T-helper 2 cell (primary cell): Measurements from ENCODE around the gene NIPA2.

Experiments used
- DNase-seq, 5 experiments: peaks; one replicate each; pipeline versions ENCODE4 v3.0.0 to v3.0.0-alpha.2; 2012 to 2022

The NIPA2 gene

DNA sequence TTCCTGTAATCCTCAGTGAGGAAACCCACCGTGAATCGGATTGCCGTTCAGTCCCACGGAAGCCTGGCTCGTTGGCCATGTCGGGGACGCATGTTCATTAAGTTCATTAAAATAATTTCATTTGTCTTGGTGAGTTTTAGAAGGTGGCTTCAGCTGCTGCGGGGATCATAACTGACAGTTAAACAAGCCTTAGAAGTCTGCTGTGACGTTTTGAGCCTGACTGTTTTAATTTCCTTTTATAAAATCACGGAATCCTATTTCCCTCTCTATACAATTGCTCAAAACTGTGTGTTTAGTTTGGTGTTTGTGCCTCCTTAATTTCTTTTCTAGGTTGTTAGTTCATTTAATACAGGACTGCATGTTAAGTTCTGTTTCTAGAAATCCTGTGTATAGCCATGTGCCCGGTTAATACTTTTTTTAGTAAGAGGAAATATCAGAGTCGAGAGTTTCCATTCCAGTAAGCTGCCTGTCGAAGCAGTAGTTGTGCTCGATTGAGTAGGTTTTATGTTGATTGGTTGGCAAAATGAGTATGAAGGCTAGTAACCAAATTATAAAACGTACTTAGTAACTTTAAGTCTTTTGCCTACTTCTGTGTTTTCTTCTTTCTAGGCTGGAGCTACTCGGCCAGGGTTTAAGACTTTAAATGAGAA, 705 bp downstream of the NIPA2 start:
- peak in 1 of 5 experiments; percentile 23 for DNase-seq

DNA sequence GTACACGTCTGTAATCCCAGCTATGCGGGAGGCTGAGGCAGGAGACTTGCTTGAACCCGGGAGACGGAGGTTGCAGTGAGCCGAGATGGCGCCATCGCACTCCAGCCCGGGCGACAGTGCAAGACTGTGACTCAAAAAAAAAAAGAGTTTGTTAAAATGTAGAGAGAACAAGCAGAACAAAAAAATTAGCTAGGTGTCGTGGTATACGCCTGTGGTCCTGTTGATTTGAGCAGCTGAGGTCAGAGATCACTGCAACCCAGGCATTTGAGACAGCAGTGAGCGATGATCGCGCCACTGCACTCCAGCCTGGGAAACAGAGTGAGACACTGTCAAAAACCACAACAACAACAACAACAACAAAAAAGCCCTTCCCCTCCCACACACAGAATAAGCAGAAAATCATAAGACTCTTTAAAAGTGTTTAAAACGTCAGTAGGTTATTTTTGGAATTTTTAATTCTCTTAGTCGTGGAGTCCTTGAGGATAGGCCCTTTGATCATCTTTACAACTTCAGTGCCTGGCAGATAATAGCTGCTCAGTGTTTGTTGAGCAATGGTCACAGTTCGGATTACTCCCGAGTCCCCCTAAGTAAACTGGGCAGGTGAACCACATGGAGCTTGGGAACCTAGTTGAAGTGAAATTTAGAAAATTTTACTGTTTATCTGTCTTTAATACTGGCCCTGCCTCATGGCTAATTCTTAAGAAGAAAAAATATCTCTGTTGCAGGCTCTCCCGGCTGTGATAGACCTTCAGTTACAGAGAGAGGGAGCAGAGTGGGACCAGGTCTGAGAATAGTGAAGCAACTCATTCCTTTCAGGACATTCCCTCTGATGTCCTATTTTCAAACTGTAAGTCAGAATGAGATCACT, 6.2 kb downstream of the NIPA2 start:
- DNase-seq = no peak

DNA sequence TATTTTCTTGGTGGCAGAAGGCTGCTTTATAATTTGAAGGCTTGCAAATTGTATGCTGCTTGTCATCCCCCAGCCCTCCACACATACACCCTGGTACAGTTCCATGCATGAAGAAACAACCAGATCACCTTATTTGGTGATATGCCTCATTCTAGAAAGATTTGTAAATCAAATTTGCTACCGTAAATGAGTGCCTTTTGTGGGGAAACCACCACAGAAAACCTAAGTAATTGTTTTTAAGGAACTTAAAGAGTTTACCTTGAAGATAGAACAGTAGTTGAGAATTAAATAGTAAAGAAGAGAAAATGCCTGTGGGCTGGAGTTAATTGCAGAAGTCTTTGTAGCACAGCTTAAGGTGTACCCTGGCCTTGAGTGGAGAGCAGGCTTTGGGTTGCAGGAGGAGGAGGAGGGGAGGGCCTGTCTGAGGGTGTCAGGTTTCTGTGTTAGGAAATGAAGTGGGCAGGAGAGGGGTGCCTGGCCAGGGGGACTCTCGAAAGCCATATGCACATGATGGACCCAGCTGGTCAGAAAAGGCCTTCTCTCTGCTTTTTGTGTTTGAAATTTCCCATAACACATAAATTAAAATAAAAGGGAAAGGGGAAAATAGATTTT, 6.9 kb downstream of the NIPA2 start:
- DNase-seq = no peak

DNA sequence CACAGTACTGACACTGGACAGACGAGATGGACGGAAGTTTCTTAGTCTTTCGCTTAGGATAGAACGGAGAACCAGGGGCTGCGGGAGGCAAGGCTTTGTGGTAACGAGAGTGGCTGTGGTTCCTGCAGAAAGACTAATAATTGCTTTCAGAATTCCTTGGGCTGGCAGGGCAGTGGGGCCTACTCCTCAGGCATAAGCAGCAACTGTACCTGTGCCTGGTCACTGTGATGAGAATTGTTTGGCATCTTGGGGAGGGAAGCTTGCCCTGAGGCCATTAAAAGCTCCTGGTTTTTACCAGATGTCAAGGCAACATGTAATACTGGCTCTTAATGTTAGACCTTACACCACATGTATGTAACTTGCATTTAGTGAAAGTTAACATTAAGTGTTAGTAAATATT, 7.6 kb downstream of the NIPA2 start:
- no peak for DNase-seq

DNA sequence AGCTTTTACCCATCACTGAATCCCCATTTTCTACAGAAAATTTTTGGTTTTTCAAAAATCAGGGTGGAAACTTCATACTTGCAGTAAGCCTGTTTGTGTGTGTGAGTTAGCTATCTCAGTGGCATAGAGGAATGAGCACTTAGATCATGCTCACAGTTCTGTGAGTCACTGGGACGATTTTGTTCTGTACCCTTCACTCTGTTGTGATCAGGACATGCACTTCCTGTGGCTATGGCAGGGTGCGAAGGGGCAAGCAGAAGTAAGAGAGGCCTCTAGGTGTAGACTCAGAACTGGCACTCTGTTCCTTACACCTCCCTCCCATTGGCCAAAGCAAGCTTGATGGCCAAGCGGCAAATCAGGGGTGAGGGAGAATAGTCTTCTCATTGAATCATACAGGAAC, 11.6 kb downstream of the NIPA2 start:
- DNase-seq = no peak

DNA sequence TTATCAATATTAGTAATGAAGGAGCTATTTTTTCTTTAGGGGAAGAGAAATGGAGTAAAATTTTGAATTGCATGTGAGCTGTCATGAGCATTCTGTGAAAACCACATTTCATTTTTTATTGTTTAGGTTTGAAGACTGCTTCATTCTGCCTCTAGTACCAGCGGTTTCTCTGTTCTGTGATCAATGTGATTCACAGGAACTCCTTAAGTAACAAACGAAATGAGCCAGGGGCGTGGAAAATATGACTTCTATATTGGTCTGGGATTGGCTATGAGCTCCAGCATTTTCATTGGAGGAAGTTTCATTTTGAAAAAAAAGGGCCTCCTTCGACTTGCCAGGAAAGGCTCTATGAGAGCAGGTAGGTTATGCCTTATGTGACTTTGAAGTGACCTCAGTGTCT, 13.0 kb downstream of the NIPA2 start:
- DNase-seq = no peak

DNA sequence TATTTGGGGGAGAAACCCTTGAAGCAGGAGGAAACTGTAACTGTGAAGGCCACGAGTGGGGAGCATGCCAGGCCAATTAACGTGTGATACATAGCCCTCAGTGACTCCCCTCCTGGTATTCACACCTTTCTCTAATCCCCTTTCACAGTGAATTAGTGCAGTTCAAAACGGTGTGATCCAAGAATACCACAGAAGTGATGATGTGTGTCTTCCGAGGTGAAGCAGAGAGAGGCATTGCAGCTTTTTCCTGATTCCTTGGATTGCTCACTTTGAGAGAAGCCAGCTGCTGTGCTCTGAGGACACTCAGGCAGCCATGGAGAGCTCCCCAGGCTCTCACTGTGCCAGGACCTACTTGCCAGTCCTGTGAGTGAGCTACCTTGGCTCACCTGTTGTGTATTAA, 17.3 kb downstream of the NIPA2 start:
- DNase-seq = no peak

DNA sequence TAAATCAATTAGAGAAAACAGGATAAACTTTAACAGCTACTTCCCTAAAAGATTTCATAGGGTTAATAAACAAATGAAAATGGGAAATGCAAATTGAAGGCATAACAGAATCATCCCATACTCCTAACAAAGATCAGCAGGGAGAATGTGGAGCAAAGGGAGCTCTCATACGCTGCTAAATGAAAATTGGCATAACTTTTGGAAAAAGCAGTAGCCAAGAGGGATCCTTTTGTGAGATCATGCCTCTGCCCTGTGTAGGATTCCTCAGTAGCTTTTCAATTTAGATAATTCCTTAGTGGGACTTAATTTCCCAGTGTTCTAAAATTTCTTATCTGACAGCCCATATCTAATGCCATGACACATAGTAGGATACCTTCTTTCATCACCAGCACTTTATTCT, 18.2 kb downstream of the NIPA2 start:
- DNase-seq = no peak

DNA sequence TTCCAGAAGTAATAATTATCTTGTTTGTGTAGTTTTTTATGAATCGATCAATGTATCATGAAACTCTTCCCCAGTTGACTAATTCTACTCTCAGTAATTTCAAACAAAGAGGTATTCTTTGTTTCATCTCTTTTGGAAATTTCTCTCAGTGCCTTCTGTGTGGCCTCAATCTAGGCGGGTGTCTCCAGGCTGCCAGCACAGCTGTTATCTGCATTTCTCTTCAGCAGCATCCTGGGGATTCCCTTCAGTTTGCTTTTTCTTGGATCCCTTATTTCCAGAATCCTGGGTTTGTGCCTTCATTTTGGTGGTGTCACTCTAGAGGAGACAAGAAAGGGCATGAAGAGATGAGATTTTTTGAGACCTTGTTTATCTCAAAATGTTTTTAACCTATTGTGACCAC, 22.7 kb downstream of the NIPA2 start:
- DNase-seq = no peak

DNA sequence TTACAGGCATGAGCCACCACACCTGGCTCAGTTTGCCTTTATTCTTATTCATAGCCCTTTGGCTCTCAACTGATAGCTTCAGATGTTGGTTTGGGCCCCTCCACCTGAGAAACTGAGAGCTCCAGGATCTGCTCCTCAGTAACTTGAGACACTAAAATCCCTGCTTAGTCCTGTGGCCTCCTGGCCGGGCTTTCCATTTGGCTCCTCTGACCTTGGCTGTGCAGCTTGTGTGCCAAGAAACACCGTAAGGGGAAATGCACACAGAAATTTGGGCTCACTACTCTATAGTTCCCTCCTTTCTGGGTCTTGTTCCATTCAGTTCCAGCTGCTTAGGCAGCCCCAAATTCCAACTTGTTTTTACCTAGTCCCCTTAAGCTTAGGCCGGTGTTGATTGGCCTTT, 24.9 kb downstream of the NIPA2 start:
- no peak for DNase-seq

DNA sequence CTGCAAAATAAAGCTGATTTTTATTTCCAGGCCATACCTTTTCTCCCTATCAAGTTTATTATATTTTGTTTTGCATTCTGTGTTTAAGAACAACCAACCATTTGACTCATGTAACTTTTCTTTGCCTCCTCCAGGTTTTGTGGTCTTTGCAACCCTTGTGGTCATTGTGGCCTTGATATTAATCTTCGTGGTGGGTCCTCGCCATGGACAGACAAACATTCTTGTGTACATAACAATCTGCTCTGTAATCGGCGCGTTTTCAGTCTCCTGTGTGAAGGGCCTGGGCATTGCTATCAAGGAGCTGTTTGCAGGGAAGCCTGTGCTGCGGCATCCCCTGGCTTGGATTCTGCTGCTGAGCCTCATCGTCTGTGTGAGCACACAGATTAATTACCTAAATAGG, 27.6 kb downstream of the NIPA2 start:
- peak in 1 of 5 experiments; percentile 16 for DNase-seq

DNA sequence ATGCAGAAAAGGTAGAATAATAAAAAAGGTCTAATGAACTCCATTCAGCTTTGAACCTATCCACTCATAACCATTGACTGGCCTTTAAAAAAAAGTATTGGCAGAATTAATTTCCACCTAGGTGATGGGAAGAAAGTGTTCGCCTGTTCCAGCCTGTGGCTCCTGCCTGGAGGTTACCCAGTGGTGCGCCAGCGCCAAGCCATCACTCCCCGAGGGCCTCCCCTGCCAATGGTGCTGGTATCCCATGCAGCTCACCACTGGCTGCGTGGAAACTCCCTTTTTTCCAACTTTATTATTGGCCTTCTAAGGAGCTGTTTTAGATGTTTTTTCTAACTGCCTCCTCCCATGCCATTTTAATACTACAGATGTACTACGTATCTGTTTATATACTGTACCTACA, 29.4 kb downstream of the NIPA2 start:
- no peak for DNase-seq

DNA sequence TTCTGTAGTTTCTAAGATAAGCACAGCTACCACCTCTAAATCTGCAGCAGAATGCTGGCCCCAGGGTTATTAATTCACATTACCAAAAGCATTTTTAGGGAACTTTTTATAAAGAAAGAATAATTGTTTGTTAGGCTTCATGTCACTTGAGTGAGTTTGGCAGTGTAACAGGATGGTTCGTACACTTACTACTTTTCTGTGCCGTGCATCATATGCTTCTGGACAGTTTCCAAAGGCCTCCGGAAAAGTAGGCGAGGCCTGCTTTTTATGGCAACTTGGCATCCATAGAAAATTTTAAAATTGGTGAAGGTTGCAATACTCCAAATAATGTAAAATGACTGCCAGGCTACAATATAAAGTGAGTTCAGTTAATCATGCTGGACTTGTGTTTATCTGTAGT, 30.0 kb downstream of the NIPA2 start:
- no peak for DNase-seq

DNA sequence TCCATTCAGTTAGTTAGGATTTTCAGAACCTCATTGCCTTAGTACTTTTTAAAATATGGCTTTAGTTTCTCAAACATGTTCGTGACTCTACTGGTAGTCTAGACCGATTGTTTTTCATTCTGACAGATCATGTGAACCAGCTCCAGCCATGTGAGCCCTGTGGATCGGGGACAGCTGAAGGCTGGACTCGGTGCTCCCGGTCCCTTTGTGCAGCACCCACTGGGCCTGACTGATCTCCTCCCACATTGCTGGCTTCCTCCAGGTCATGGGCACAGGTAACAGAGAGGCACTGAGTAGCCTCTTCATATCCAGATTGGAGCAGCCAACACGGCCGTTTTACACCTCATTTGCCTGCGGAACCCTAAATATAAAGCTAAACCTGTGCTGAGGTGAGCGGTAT, 30.5 kb downstream of the NIPA2 start:
- DNase-seq = no peak

DNA sequence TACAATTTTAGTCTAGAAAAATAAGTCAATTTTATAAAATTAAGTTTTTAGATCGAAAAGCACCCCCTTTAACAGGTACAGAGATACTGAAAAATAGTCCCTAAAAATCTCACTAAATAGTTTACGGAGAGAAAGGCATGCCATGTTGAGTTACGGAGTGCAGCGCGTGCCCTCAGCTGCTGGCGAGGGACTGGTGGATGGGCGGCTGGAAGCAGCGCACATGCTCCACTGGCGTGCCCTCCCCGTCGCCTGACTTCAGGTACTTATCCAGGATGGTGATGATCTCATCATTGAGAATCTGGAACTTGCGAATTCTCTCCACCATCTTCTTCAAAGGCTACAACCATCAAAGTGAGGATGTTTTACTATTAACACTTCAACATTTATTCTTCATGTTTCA, 31.4 kb downstream of the NIPA2 start:
- DNase-seq = no peak

DNA sequence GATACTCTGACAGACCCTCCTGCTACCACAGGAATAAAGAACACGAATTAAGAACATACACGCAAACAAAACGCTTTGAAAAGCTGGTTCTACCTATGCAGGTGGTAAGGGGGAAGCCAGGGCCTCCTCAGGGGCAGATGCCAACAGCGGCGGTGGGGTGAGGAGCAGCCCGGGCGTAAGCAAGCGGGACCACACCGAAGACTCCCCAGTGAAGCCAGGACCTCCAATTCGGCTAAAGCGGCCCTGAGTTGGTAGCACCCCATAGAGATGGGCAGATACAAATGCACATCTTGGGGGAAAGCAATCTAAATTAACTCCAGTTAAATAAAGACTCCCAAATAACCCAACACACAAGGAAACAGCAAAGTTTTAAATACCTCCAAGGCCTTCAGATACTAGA, 32.4 kb downstream of the NIPA2 start:
- DNase-seq = no peak

DNA sequence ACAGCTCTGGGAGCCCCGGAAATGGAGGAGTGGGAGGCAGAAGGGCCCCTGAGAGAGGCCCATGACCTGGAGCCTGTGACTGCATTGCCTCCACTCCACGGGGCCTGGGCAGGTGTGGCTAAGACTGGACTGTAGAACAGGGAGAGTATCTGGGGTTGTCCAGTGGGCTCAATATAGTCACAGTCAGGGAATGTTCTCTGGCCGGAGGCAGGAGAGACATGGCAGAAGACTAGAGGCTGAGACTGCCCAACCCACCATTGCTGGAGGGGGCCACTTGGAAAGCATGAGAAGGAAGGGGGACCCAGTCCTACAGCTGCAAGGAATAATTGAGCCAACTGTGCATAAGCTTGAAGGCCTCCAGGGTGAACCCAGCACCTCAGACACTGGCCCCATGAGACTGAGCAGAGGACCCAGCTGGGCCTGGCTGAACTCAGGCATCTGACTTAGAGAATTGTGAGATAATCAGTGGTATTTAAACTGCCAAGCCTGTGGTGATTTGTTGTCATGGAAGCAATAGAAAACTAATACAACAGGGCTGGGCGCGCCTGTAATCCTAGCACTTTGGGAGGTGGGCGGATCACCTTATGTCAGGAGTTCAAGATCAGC, 33.1 kb downstream of the NIPA2 start:
- no peak for DNase-seq

DNA sequence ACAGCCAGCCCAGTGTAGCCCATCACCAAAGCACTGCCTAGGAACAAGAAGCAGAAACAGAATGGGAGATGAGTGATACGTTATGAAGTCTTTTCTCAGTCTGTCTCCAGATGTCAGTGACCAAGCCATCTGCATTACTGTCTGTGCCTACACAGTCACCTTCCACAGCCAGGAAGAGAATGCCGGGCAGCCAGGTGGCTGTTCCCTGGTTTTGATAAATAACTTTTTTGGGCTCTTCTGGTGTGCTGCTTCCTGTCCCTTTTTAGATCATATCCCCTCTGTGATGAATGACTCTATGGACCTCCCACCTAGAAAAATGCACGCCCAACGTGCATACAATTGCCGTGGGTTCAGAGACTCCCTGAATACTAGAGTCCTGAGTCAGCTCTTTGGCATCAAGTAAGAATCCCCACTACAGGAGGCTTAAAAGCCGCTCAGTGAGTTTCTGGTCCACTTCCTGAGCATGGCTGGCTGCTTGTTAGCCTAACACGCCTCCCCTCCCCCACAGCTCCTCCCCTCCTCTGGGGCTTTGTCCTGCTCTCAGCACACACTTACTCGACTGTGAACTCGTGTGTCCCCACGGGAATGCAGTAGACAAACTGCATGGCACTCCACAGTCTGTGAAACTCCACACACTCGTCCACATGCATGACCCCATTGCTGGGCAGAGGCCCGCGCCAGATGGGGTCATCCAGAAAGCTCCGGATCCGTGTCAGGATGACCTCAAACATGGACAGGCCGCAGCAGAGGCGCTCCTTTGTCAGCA, 34.7 kb downstream of the NIPA2 start:
- no peak for DNase-seq

DNA sequence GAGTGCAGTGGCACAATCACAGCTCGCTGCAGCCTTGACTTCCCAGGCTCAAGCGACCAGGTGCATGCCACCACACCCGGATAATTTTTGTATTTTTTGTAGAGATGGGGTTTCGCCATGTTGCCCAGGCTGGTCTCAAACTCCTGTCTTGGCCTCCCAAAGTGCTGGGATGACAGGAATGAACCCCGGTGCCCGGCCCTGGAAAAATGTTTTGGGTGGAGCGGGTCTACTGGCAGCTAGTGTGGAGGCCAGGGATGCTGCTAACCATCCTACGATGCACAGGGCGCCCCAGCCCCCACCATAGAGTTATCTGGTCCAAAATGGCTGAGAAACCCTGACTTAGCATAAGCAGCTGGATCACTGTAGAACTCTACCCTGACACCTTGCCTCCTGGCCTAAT, 35.4 kb downstream of the NIPA2 start:
- DNase-seq = no peak

DNA sequence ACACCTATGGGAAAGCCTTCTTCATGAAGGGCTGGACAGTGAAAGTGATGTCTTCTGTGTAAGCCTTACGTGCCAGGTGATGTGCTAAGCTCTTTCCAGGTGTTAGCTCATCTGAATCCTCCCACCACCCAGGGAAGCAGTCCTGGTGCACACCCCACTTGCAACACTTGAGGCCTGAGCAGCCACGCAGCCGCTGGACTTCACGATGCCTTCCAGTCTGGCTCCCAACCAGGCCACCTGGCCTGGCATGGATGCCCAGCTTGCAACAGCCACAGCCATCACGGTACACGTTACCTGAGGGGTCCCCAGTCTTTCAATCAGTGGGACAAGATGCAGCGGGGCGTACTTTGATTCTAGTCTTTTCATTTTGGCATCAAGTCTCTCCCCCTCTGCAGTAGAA, 35.8 kb downstream of the NIPA2 start:
- DNase-seq = no peak

DNA sequence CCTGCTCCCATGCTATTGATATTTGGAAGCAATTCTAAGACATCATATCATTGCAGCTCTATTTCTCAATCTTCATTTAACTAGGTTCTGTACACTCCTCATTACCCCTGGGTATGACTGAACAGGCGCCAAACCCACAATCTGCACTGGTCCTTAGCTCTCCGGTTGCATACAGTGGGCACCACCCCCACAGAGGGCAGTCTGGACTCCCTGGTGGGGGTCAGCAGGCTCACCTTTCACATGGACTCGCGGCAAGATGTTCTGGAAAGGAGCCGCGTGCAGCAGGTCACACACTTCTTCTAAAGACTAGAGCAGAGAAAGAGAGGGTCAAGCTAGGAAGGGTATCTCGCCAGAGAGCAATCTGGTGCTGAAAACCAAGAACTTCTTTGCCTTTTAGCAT, 36.5 kb downstream of the NIPA2 start:
- no peak for DNase-seq

DNA sequence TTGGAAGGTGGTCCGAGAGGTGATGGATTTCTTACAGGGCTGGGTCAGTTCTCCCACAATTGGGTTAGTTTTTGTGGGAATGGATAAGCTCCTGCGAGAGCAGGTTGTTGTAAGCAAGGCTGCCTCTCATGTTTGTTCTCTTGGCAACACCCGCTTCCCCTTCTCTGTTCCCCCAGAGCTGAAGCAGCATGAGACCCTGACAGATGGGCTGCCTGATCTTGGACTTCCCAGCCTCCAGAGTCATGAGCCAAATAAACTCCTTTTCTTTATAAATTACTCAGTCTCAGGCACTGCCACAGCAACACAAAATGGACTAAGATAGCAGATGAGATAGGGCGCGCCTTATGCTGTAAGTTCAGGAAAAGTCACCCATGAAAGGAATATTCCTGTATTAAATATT, 38.7 kb downstream of the NIPA2 start:
- DNase-seq = no peak

DNA sequence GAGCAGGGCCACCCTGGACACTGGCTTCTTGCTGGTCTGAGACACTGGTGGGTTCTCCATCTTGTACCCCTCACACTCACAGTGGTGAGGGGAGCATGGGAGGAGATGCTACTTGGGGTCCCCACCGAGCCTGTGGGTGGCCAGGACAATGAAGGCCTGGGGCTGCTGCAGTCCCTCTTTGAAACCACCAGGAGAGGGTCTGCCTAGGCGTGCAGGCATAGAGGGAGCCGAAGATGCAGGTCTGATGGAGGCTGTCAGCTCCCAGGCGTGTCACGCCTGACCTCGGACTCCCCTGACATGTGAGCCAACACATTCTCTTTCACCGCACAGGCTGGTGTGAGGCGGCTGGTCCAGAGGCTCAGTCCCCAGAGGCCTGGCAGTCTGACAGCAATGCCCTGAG, 39.1 kb downstream of the NIPA2 start:
- DNase-seq = no peak
